Activated naive CD4-positive, alpha-beta T cell treated with anti-CD3 and anti-CD28 coated beads, Interleukin-2, amount 50 U/mL, for 72 hours (primary cell): Measurements from ENCODE around the gene ALDH1B1. TPM values are rescaled to one million over a fixed set of nuclear protein-coding genes. Genes with fewer than 3 reads are reported as not detected.

Source experiments
- ATAC-seq, 2 donors: fragments of 150-1000 bp; cut with Tn5 transposase; 2 replicates each; pipeline ENCODE4 v1.10.0; 2021; ENCODE audit warnings: mild to moderate bottlenecking in 2 of 2, moderate library complexity in 2 of 2
- DNase-seq, 2 donors: peaks; one replicate each; pipeline ENCODE4 v3.0.0; 2021 to 2022; ENCODE audit warnings: low spot score in 2 of 2
- H3K27ac Mint-ChIP-seq, 2 donors: one replicate each; pipeline ENCODE4 v1.8.0; 2022; ENCODE audit warnings: mild to moderate bottlenecking in 2 of 2, mixed read lengths in 2 of 2
- H3K36me3 Mint-ChIP-seq, 2 donors: one replicate each; pipeline ENCODE4 v1.8.0; 2022; ENCODE audit warnings: mixed read lengths in 2 of 2
- H3K9me3 Mint-ChIP-seq, 2 donors: one replicate each; pipeline ENCODE4 v1.8.0; 2022; ENCODE audit warnings: mixed read lengths in 2 of 2
- total RNA-seq, 2 donors: library from RNA; stranded (reverse); gene quantifications; one replicate each; pipeline ENCODE4 v1.2.3, GENCODE V29; 2022

The ALDH1B1 gene
- total RNA-seq, 2 donors from 2014 or later: 13.9 to 25.7 TPM

GRCh38 chr9:38417003-38417945 is 24.8 kb downstream of the ALDH1B1 start:
- peak in 1 of 2 donors; percentile 65 for DNase-seq
- ATAC-seq: peak in 1 of 2 donors; percentile 74
- H3K9me3 Mint-ChIP-seq: no peaks in the 10 kb centered on the region
- H3K36me3 Mint-ChIP-seq: no peaks in the 10 kb centered on the region
- H3K27ac Mint-ChIP-seq: no peak overlapping the region

GRCh38 chr9:38418366-38418765 is 25.9 kb downstream of the ALDH1B1 start:
- Mint-ChIP-seq H3K27ac (no peak overlapping the region), H3K9me3 (no peaks in the 10 kb centered on the region), H3K36me3 (no peaks in the 10 kb centered on the region)
- DNase-seq (no peak), ATAC-seq (no peak)

GRCh38 chr9:38419181-38419580 is 26.7 kb downstream of the ALDH1B1 start:
- ATAC-seq (no peak), DNase-seq (no peak)
- Mint-ChIP-seq H3K9me3 (no peaks in the 10 kb centered on the region), H3K27ac (no peak overlapping the region), H3K36me3 (no peaks in the 10 kb centered on the region)

DNA sequence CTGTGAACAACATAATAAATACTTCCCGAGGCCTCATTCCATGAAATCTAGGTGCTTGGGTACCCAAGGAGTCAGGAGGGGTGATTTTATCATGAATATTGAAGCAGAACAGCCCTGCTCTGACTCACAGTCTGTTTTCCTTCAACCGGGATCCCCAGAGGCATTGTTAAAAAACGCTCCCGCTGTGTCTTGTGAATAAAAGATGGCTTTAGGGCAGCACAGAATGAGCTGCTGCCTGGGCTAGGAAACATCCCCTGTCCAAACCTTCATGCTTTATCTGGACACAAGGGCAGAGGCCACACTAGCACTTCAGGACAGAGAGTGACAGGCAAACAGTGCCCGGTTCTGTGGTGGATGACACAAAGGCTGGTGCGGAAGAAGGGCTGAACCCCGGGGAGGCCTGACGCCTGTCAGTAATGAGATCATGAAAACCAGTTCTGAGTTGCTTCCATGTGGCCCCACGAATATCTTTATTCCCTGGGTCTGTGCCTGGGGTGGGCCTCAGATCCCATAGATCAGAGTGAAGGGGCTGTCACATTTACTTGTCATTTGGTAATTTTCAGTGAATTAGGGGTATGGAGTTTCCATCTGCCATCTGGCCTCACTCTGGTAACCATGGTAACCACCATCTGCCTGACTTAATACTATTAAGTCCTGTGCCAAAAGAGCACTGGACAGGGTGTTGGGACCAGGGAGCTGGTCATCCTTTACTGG is 29.2 kb downstream of the ALDH1B1 start:
- Mint-ChIP-seq H3K27ac (no peak overlapping the region), H3K9me3 (no peaks in the 10 kb centered on the region), H3K36me3 (no peaks in the 10 kb centered on the region)
- ATAC-seq: no peak
- DNase-seq: no peak

DNA sequence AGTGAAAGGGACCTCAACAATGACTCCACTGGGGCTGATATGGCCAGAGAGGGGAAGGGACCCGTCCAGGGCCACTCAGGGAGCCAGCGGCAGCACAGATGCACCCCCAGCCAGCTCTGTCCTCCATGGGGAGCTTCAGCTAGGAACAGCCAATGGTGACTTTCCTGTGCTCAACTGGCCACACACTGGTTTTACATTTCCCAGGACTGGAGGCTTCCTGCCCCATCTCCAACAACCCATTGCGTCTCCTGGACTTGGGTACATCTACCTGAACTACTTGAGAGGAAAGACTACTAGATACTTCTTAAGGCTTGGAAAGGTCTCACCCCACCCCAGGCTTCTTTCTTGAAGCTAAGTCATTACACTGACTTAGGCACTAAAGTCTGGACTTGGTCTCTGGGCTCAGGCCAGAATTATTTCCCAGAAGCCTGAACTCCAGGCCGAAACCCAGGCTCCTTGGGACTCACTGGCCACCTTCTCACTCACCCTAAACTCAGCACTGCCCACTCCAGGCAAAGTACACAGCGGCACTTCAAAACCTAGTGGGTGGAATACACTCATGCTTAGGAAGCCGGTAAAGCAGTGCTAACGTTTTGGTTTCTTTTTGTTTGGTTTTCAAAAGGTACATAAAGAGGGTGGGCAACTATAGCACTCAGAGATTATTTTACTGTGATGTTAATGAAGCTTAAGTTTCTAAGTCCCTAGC is 30.2 kb downstream of the ALDH1B1 start:
- ATAC-seq: no peak
- Mint-ChIP-seq H3K27ac (no peak overlapping the region), H3K36me3 (no peaks in the 10 kb centered on the region), H3K9me3 (no peaks in the 10 kb centered on the region)
- DNase-seq: no peak

GRCh38 chr9:38423273-38423972 is 30.9 kb downstream of the ALDH1B1 start:
- H3K27ac Mint-ChIP-seq: no peak overlapping the region

DNA sequence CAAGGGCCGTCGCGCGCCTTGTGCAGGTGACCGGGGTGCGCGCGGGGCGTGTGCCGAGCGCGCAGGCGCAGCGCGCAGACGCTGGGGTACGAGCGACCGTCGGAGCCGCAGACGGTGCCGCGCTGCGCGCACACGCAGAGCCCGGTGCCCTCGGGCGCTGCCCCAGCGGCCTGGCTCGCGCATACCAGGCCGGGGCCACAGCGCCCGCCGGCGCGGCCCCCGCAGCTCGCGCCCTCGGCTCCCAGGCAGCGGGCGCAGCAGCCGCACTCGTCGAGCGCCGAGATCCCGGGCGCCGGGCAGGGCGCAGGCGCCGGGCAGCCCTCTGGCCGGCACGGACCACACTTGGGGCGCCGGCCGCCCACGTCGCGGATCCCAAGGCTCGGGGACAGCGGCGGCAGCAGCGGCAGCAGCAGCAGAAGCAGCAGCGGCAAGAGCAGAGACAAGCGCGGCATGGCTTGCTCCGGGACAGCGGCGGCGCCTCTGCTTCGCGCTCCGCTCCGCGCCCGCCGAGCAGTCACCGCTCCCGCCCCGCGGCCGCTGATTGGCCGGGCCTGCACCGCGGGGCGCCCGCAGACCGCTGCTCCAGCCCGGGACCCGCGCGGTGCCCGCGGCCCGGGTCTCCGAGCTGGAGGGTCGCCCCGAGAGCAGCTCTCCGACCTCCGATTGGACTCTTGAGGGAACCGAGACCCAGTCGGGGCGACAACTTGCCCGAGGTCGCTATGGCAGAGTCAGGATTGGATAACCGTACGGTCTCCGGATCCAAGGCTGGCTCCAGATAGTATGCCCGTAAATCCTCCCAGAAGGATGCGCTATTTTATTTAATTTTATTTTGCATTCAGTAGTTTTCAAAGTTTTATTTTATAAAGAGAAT is 31.7 kb downstream of the ALDH1B1 start, which contains the start of gene IGFBPL1:
IGFBPL1 (minus strand) TSS at position 482 of the 871 bp plus-strand sequence; CDS start at position 452, 30 bp downstream.
- Mint-ChIP-seq H3K9me3 (no peaks in the 10 kb centered on the region), H3K27ac (no peak within 1 kb of the TSS), H3K36me3 (no peaks in the 10 kb centered on the region)
- peak; percentile 55 to 84 for ATAC-seq
- peak in 1 of 2 donors; percentile 39 for DNase-seq

More at GRCh38 chr9:38423273-38423972, 30.9 kb downstream of the ALDH1B1 start:
- H3K9me3 Mint-ChIP-seq: no peaks in the 10 kb centered on the region
- DNase-seq: no peak
- no peak for ATAC-seq
- no peaks in the 10 kb centered on the region for H3K36me3 Mint-ChIP-seq

DNA sequence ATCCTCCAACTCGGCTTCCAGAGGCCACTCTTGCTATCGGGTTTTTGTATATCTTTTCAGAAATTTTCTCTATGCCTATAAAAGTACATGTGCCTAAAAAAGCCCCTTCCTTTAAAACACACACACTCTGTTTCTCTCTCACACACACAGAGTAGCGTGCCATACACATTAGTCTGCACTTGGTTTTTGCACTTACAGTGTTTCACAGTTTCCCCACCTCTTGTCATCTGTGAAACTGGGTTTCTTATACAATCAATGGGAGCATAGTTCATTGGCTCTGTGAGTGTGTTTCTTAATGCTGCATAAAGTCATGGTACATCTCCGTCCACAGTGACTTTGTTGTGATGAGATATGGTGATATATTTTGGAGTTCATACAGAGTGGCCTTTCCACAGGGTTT is 32.4 kb downstream of the ALDH1B1 start:
- ATAC-seq (no peak), DNase-seq (no peak)
- no peaks in the 10 kb centered on the region for H3K9me3 Mint-ChIP-seq
- H3K36me3 Mint-ChIP-seq: no peaks in the 10 kb centered on the region
- H3K27ac Mint-ChIP-seq: no peak overlapping the region

DNA sequence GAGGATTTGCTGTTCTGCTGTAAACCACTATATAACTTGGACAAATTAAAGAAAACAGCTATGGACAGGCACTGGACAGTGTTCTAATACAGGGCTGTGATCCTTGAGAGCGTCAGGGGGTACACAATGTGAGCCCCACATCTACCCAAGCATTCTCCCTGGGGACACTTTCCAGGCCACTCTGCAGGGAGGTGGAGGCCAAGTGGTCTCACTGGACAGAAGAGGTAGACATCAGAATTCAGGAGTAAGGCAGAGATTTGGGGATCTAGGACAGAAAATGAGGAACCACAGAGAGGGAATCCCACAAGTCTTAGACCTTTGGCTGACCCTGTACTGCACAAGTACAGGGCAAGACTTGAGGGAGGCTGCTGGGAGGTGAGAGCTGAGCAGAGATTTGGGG is 35.6 kb downstream of the ALDH1B1 start:
- Mint-ChIP-seq H3K36me3 (no peaks in the 10 kb centered on the region), H3K27ac (no peak overlapping the region), H3K9me3 (no peaks in the 10 kb centered on the region)
- no peak for ATAC-seq
- DNase-seq: no peak

- no peaks in the 10 kb centered on the region for H3K36me3 Mint-ChIP-seq
- no peak overlapping the region for H3K27ac Mint-ChIP-seq
- no peak for ATAC-seq
- no peaks in the 10 kb centered on the region for H3K9me3 Mint-ChIP-seq
- no peak for DNase-seq
Observed at GRCh38 chr9:38431116-38431515, 38.6 kb downstream of the ALDH1B1 start.

DNA sequence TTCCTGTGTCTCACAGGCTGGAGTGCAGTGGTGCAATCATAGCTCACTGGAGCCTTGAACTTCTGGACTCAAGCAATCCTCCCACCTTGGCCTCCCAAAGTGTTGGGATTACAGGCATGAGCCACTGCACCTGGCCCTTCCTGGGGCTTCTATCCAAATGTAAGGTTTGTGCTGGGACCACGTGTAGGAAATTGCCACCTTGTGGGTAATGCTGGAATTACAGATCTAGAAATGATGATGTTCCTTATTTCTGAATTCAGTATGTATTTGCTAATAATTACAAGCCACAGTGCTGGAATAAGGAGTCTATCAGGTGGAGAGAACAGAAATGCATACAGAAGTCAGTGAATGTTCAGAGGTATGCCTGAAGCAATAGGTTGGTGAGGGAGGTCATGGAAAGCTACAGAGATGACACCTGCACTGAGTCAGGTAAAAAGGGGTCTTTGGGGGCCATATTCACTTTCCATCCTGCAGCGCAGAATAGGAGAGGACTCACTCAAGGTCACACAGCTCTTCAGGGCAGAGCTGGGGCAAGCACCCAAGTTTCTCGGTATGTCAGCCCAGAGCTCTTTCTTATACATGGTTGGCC is 40.5 kb downstream of the ALDH1B1 start:
- Mint-ChIP-seq H3K27ac (no peak overlapping the region), H3K36me3 (no peaks in the 10 kb centered on the region), H3K9me3 (no peaks in the 10 kb centered on the region)
- DNase-seq: no peak
- ATAC-seq: no peak

DNA sequence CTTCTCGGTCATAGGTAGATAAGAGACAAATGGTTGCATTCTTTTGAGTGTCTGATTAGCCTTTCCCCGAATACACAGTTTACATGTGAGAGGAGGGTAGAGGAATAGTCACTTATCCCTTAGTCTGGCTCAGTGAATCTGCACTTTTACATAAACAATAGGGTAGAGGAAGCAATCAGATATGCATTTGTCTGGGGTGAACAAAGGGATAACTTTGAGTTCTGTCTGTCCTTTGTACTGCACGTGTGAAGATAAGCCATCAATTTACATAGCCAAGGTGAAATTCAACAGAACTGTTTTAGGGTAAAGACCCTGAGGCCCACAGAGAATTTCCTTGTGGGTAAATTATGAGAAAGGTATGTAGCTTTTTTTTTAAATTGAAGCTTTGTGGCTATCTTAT is 41.9 kb downstream of the ALDH1B1 start:
- Mint-ChIP-seq H3K27ac (no peak overlapping the region), H3K9me3 (no peaks in the 10 kb centered on the region), H3K36me3 (no peaks in the 10 kb centered on the region)
- DNase-seq (no peak), ATAC-seq (no peak)

GRCh38 chr9:38434853-38435252 is 42.4 kb downstream of the ALDH1B1 start:
- no peak for DNase-seq
- Mint-ChIP-seq H3K27ac (no peak overlapping the region), H3K36me3 (no peaks in the 10 kb centered on the region), H3K9me3 (no peaks in the 10 kb centered on the region)
- no peak for ATAC-seq

GRCh38 chr9:38435521-38435920 is 43.0 kb downstream of the ALDH1B1 start:
- ATAC-seq: no peak
- DNase-seq: no peak
- Mint-ChIP-seq H3K36me3 (no peaks in the 10 kb centered on the region), H3K9me3 (no peaks in the 10 kb centered on the region), H3K27ac (no peak overlapping the region)

DNA sequence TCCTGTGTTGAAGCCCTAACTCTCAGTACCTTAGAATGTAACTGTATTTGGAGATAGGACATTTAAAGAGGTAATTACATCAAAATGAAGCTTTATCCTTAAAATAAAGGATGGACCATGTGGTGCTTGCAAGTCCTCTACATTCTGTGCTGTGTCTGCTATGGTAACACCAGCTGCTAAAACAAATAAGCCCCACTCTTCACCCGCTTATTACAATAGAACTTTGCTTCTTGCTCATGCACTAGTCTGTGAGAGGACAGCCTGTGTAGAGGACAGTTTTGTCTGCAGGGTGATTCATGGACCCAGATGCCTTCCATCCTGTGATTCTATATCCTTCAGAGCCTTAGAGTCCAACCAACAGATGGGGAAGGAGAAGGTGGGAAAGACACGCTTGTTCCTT is 44.2 kb downstream of the ALDH1B1 start:
- no peaks in the 10 kb centered on the region for H3K9me3 Mint-ChIP-seq
- no peak for ATAC-seq

More for the DNA sequence above, 44.2 kb downstream of the ALDH1B1 start:
- H3K36me3 Mint-ChIP-seq: no peaks in the 10 kb centered on the region
- DNase-seq: no peak
- peak overlapping the region in 1 of 2 donors; percentile 62 for H3K27ac Mint-ChIP-seq
